Right lobe of liver (tissue), 6 donors: ENCODE measurements around the gene RXFP3. TPM values are rescaled to one million over a fixed set of nuclear protein-coding genes. Genes with fewer than 3 reads are reported as not detected.

Experiments used
- ATAC-seq, 4 donors: fragments of 200-7000 bp; cut with Tn5 transposase; one replicate each; pipeline ENCODE4 v1.9.1; 2020; ENCODE audit warnings: mild to moderate bottlenecking in 4 of 4, moderate library complexity in 4 of 4
- DNase-seq, 3 donors: peaks; one replicate each; pipeline ENCODE4 v3.0.0-alpha.2; 2020
- H3K27ac ChIP-seq, 3 donors: fragments of 200-600 bp; one replicate each; pipeline ENCODE4 v1.8.0; 2022
- H3K27me3 ChIP-seq, 2 donors: fragments of 200-600 bp; one replicate each; pipeline ENCODE4 v1.8.0; 2022
- H3K36me3 ChIP-seq, 4 donors: fragments of 200-600 bp; sonication (generic) in 1 of 4; one replicate each; pipeline versions ENCODE4 v1.5.1 to v1.8.0; 2017 to 2022; ENCODE audit warnings: control low read depth in 1 of 4
- H3K4me1 ChIP-seq, 4 donors: fragments of 200-600 bp; sonication (generic) in 1 of 4; one replicate each; pipeline versions ENCODE4 v1.5.1 to v1.8.0; 2017 to 2022; ENCODE audit warnings: control low read depth in 1 of 4
- H3K4me3 ChIP-seq, 3 donors: fragments of 200-600 bp; one replicate each; pipeline ENCODE4 v1.8.0; 2022
- H3K9me3 ChIP-seq, 4 donors: fragments of 200-600 bp; sonication (generic) in 1 of 4; one replicate each; pipeline versions ENCODE4 v1.5.1 to v1.8.0; 2017 to 2022; ENCODE audit warnings: control low read depth in 1 of 4
- CTCF ChIP-seq, 4 donors: fragments of 200-600 bp in 3 of 4; fragments of 450-650 bp in 1 of 4; IDR thresholded peaks; one replicate each; pipeline versions ENCODE4 v1.5.1 to v1.8.0; 2016 to 2022; ENCODE audit warnings: antibody characterized with exemption in 4 of 4, mild to moderate bottlenecking in 2 of 4
- POLR2A ChIP-seq: fragments of 450-650 bp; IDR thresholded peaks from one replicate; pipeline ENCODE4 v1.6.1; 2017; ENCODE audit warnings: antibody characterized with exemption, mild to moderate bottlenecking
- WGBS: methylation state at CpG from one replicate; pipeline ENCODE4 v1.1.6; 2018; ENCODE audit warnings: low coverage, low lambda C conversion rate; ENCODE audit not compliant: insufficient coverage; ENCODE audit errors: missing lambda C conversion rate; 5-methylcytosine and 5-hydroxymethylcytosine counted together
- intact Hi-C, 2 donors: fragments of 100-400 bp; cut with DNase I; formaldehyde crosslinking; loops; one replicate each; pipeline versions ENCODE4 v1.11.2 to v1.14.1; 2022
- total RNA-seq, 6 experiments: library from RNA; depleted of rRNA in 2 of 6; stranded (reverse); fragments of >200 nt in 2 of 6; fragmentation: NEBNext Ultra II Directional in 3 of 6; extraction: Animal tissue kit (Norgen Biotek cat#: 25700) in 3 of 6; gene quantifications; one replicate each; pipeline versions ENCODE4 v1.1.0 to v1.2.4, GENCODE V29; 2016 to 2023
- donor health status: DM: no; HTN: yes; CAD: no.
- donor health status: DM: no; HTN: no; CAD: no.
- donor health status: DM: no; HTN: no; CAD: no.
- donor health status: DM: no; HTN: yes; CAD: no.
- donor health status: DM: no; HTN: yes; CAD: no.

Gene RXFP3
- total RNA-seq, 6 experiments from 2014 or later: not detected

GRCh38 chr5:33925278-33925677, 10.9 kb upstream of the RXFP3 start:
- TF ChIP-seq CTCF (IDR thresholded peaks at IDR 0.05): no peak
- no peak for TF ChIP-seq POLR2A
- ATAC-seq: no peak

GRCh38 chr5:33927685-33928084, 8.5 kb upstream of the RXFP3 start:
- Histone ChIP-seq H3K27ac (no peak overlapping the region), H3K4me3 (no peak overlapping the region), H3K36me3 (no peaks in the 10 kb centered on the region), H3K4me1 (no peaks in the 10 kb centered on the region), H3K9me3 (no peaks in the 10 kb centered on the region), H3K27me3 (no peaks in the 10 kb centered on the region)
- TF ChIP-seq CTCF (IDR thresholded peaks at IDR 0.05) (no peak), POLR2A (no peak)
- DNase-seq (no peak), ATAC-seq (no peak)
- intact Hi-C loops: no loop called here
- 66% methylated on average over 4 of the region's 4 CpGs for WGBS

More at GRCh38 chr5:33925278-33925677, 10.9 kb upstream of the RXFP3 start:
- Histone ChIP-seq H3K36me3 (no peaks in the 10 kb centered on the region), H3K4me1 (no peaks in the 10 kb centered on the region), H3K4me3 (no peak overlapping the region), H3K9me3 (no peaks in the 10 kb centered on the region), H3K27me3 (no peaks in the 10 kb centered on the region), H3K27ac (no peak overlapping the region)
- intact Hi-C loops: no loop called here
- DNase-seq: no peak

DNA sequence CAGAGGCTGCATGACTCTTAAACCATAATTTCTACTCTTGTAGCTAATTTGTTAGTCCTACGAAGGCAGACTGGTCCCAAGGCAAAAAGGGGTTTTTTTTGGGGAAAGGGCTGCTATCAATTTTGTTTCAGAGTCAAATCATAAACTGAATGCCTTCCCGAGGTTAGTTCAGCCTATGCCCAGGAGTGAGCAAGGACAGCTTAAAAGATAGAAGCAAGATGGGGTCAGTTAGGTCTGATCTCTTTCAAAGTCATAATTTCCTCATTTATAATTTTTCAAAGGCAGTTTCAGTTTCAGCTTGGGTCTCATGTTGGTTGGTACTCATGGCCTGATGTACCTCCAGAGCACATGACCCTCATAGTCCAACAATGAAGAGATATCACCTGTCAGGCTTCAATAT, 7.9 kb upstream of the RXFP3 start:
- no peak overlapping the region for H3K4me3 ChIP-seq
- TF ChIP-seq POLR2A: no peak
- no peak for TF ChIP-seq CTCF (IDR thresholded peaks at IDR 0.05)
- intact Hi-C loops: no loop called here
- ATAC-seq: no peak
- WGBS: 66% methylated on average over 2 of the region's 2 CpGs
- no peaks in the 10 kb centered on the region for H3K36me3 ChIP-seq
- DNase-seq: no peak
- no peaks in the 10 kb centered on the region for H3K4me1 ChIP-seq
- H3K27ac ChIP-seq: no peak overlapping the region
- no peaks in the 10 kb centered on the region for H3K9me3 ChIP-seq
- no peaks in the 10 kb centered on the region for H3K27me3 ChIP-seq

- no peak overlapping the region for H3K4me3 ChIP-seq
- WGBS: 93% methylated on average over 2 of the region's 6 CpGs
- H3K27me3 ChIP-seq: no peaks in the 10 kb centered on the region
- DNase-seq: no peak
- no peaks in the 10 kb centered on the region for H3K4me1 ChIP-seq
- TF ChIP-seq POLR2A: no peak
- TF ChIP-seq CTCF (IDR thresholded peaks at IDR 0.05): no peak
- intact Hi-C loops: loop anchor here (10.0 kb wide), 2 partner anchors 455 to 495 kb away; no protein-coding TSS in a partner anchor
- H3K36me3 ChIP-seq: no peaks in the 10 kb centered on the region
- H3K9me3 ChIP-seq: no peaks in the 10 kb centered on the region
- ATAC-seq: no peak
- no peak overlapping the region for H3K27ac ChIP-seq
These were observed 6.1 kb upstream of the RXFP3 start for GRCh38 chr5:33929925-33930690.
